GM18519 (cell line): ENCODE data around the gene ME3.
A peak's percentile ranks its signal among the peaks of the same experiment; 100 is the strongest.

Experiments used
- ATAC-seq: cut with Tn5 transposase; IDR thresholded peaks from one replicate; pipeline ENCODE4 v1.9.1; 2021; ENCODE audit warnings: mild to moderate bottlenecking, moderate library complexity; ENCODE audit not compliant: unreplicated experiment, low FRiP score

ME3 gene

DNA sequence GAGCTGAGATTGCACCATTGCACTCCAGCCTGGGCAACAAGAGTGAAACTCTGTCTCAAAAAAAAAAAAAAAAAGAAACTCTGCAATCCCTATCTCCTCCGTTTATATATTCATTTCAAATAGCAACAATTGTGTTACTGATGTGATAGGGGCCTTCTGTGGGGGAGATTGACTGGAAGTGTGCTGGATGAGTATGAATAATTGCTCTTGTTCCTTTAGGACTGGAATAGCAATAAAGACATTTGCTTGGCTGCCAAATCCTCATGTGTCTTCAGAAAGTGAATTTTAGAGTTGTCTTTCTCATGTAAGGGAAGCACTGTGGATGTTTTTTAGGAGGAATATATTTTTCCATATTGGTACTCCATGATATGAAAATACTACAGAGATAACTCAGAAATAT is 21.1 kb upstream of the ME3 start:
- no peak for ATAC-seq

DNA sequence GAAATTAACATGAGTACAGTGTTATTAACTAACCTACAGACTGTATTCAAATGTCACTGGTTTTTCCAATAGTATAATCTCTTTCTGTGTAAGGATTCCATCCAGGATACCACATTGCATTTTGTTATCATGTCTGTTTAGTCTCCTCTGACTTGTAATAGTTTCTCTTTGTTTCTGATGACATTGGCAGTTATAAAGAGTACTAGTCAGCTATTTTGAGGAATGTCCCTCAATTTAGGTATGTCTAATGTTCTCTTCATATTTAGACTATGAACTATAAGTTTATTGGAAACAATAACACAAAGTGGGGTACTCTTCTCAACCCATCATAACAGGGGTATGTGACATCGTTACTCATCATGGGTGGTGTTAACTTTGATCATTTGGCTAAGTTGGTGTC is 20.3 kb upstream of the ME3 start:
- ATAC-seq, result no peak

DNA sequence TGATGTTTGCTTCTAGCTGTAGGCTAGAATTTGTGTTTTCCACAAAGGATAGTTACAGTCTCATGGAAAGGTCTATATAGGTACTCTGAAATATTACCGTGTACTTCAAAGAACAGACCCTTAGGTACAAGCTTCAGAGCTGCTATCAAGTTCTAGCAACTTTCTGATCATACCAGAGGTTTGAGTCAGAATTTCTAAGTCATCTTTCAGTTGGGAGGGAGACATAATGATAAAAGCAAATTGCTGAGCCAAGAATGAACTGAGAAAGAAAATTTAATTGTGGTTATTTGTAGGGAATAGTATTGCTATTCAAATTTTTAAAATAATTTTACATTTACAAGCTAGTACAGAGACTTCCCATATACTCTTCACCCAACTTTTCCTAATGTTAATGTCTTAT is 19.9 kb upstream of the ME3 start:
- no peak for ATAC-seq

DNA sequence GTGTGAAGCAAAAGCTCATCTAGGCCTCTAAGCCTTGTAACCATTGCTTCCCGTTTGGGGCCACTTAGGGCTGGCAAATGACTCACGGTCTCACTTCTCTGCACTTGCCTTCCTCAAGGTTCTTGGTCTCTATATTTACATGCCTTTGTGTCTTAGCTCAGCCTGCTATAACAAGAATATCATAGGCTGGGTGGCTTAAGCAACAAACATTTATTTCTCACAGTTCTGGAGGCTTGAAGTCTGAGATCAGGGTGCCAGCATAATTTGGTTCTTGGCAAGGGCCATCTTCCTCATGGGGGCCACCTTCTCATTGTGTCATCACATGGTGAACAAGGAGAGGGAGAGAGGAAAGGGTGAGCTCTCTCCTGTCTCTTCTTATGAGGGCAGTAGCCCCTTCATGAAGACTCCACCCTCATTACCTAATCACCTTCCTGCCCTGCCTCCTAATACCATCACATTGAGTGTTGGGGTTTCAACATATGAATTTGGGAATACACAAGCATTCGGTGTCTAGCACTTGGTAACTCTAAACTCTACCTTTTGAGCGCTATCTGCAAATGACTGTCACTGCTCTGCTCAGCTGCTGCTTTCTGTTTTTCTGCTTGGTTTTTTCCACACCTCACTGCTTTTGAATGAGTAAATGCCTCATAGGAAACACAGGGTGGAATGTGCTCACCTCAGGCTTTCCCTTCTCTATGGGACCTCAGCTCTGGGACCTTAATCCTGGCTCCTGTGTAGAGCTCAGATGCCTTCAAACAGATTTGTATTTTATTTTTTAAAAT is 16.2 kb upstream of the ME3 start:
- peak; percentile 87 for ATAC-seq

DNA sequence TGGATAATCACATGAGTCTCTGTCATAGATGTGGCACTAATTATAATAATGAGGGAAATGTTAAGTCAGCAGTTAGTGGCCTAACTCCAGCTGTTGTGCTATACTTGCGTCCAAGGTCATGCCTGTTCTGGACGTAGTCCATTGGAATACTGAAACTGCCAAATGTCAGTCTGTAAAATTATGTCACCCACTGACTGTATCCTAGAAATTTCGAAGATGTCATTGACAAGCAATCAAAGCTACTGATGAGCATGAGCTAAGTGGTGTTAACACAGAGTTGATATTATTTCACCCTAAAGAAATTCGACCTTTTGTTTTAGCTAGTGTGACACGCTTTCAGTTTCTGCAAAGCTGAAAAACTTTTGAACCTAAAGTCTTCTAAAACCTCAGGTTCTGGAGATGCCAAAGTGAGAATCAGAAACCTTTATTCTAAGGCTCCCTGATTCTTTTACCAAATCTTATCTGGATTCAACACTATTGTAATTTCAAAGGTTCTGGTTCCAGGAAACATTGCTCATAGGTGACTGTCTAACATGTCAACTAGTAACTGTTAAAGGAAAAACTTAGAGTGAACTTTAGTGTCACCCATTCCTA is 14.9 kb upstream of the ME3 start:
- no peak for ATAC-seq

DNA sequence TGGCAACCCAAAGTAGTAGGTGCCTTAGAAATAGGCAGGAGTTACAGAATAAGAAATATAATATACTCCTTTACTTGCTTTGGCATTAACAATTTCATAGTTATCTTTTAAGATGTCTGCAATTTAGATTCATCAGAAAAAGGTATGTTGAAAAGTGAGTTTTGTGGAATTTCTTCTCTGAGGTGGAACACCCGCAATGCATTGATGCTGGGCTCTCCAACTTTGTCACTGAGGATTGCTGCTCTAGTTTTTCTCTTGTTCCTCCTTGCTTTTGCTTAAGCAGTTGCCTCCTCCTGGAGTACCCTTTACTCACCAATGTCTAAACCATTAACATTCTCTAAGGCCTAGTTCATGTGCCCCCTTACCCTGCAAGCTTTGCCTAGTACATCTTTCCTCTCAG is 14.1 kb upstream of the ME3 start:
- no peak for ATAC-seq

DNA sequence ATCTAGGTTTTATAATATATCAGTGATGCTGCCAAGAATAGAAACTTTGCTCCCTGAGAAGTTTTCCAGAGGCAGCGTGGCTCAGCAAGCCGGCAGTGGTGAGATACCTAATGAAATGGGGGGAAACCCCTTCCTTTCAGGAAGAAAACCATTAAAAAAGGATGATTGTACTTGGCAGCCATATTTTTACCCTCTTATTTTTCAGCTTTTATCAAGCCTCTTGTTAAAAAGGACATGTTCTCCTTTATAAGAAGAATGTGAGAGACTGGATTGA is 9.0 kb upstream of the ME3 start:
- no peak for ATAC-seq

DNA sequence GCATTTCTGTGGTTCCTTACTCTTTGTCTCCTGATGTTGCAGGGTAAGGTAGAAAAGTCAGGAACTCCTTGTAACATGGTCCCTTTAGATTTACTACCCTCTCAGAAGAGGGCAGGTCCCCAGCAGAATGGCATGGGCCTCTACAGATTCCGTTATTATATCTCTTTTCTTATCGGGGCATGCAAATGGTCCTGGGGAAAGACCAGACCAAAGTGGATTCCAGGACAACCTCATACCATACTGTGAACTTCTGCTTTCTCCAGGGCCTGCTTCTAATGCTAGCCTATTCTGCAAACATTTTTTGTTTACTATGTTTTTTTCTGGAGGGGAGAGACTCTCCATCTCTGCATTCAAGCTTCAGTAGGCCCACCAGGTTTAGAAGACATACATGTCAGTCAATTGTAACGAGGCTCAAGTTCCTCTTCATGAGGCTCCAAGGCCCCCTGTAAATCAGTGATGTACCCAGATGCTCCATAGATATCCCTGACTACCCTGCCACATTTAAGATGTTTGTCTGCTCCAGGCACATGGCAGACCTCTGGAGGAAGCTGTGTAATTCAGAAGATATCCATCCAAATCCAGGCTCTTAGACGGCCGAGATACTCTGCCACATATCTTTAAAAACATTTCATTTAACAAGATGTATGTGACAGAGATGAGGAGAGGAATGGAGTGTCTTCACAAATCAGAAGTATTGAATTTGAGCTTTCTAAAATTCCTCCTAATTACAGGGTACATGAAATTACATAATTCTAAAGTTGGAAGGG is 8.5 kb upstream of the ME3 start:
- ATAC-seq, result no peak

DNA sequence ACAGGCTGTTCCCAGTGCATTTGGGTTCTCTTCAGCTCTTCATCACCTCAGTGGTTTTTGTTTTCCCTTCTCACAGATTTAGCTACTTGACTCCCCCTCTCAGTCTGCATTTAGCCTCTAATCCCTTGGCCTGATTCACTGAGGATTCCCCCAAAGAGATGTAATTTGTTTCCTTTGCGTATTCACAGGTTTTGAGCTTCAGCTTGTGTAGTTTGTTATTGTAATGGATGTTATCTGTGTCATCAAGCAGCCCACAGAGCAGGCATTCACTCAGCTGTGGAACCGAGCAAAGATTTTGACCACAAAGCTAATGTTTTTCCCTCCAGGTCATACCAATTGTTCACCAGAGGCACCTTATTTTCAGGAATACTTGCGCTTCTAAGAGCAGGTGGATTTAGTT is 6.4 kb upstream of the ME3 start:
- ATAC-seq, result no peak

DNA sequence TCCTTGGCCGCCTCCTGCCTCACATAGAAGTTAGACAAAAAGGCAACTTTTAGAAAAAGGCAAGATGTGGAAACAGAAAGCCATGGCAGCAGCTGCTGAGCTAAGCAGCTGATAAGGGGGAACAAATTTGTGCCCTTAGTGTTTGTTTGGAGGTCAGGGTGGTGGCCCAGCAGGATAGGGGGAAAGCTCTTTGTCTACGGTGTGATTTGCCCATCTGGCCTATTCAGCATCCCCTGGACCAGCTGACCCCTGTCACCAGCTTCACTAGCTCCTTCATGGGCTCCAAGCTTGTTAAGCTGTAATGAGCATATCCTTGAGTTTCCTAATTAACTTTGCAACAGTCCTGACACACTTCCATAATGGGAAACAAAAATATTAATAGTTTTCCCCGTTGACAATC is 5.9 kb upstream of the ME3 start:
- ATAC-seq, result no peak

DNA sequence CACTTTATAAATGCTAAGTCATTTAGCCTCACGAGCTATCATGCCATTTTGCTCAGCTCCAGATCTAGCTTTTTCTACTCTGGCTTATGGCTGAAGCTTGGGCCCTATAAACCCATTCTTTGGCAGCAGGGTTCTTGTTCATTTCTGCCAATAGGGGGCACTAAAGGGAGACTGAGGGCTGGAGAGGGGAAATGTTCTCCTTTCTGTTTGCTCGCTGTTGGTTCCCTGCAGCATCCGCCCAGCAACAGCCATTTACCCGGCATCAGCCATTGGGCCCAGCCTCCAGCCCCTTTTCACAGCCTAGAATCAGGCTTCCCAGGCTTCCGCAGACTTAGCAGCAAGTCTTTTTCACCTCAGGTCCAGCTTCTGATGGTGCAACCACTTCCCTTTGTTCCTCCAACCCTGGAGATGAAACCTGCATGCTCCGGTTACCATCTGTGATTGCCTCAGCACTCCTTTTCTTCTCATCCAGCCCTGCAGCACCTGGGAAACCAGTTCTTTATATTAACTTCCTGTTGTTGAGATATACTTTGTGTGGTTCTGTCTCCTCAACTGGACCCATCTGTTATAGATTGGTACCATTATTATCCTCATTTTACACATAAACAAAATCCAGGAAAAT is 4.2 kb upstream of the ME3 start:
- no peak for ATAC-seq

DNA sequence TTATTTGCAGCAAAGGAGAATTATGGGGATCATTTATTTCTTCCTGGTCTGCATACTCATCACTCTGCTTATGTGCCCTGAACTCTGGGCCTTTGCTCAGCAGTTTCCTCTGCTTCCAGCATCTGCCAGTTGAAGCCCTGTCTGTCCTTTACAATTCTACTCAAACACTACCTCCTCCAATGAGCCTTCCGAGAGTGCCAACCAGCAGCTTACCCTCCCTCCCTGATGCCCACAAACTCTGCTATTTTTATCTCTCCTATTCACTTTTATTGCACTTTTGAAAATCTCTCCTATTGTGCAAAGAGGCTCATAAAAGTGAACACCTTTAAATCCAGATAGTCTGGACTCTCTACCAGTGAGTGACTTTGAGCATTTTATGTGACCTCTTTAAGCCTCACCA is 3.6 kb upstream of the ME3 start:
- no peak for ATAC-seq

DNA sequence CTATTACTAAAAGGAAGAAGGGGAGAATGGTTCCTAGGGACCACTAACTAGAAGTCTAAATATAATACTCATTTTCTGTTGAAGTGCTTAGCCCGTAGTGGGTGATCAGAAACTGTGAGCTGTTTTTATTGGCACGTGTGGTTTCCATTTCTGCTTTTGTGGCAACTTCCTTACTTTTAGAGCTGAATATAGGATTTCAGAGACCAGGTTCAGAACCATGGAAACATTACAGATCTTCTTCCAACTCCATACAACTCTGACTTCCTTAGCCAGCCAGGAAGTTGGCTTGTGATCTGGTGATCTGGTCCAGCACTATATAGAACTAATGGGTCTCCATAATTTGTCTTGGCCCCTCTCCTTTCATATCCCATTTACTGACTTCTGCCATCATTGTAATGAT is 2.6 kb upstream of the ME3 start:
- no peak for ATAC-seq

DNA sequence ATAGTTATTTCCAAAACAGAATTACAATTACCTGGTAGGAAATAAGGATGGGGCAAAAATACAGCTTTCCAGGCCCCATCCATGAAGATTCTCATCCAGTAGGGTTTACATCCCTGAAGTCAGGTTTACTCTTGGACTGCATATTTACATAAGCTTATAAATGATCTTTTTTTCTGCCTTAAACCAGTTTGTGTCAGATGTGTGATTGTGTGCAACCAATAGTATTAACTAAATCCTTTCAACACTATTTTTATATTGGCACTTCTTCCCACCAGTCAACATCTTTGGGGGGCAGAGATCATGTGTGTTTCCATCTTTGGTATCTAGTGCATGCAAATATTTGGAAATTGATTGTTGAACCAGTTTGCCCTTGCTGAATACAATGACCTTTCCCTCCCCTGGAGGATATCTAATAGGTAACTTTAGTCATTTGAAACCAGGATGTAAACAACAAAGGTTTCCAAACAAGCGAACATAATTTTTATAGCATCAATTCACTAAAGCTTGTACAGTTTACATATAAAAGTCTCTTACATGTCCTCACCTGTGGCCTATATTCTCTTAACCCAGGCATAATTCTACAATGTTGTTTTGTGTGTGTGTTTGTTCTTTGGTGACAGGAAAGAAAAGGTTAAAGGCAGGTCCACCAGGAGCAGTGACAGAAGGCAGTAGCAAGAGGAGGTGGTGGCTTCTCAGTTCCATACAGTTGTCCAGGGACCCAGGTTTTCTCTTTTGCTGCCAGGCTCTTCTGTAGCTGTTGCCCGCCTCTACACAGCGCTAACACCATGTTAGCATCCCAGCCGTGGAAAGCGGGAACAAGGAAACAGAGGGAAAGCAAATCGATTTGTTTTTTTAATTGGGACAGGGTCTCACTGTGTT is 1.7 kb upstream of the ME3 start:
- no peak for ATAC-seq

DNA sequence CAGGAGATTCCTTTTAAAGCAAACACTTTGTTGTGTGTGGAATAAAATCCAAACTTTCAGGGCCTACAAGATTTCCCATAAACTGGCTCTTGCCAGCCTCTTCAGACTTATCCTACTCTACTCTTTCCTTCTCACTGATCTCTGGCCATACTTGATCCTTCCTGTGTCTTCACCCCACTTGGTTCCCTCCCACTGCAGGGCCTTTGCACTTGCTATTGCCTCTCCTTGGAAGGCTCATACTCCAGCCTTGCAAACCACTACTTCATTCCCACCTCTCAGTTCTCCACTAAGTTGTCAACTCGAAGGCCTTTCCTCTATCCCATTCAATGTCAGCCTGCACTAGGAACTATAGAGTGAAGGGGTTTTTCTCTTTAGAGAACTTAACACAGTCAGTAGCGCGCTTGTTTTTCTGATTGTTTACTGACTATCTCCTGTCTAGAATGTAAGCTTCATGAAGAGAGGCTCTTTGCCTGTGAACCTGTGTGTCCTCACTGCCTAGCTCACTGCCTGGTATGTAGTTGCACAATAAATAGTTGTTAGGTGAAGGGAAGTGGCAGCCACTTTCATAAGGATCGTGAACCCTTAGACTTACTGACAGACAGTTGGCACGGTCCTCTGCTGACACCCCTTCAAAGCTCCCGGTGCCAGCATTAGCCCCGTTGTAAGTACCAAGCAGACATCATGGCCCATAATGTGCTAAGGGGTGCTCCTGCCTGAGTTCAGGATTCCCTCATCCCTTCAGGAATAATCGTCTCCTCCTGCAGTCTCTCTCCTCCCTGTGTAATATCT is 833 bp upstream of the ME3 start:
- no peak for ATAC-seq

DNA sequence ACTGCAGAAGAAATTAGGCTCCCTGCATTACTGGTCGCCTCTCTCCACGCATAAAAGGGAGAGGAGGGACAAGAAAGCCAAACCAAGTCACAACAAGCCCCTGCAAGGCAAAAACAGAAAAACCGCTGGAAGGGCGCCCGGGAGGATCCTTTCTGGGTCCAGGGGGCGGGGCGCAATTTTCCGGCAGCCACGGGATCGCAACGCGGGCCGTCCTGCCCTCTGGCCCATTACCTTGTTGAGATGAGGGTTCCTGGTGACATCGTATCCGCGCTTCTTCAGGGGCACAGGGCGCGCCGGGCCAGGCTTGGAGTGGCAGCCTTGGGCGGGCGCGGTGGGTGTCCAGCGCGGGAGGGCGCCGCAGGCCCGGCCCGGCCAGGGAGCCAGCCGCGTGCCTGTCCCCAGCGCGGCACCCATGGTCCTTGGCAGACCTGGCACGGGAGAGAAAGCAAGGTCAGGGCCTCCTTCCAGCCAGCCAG is 847 bp downstream of the ME3 start:
- no peak for ATAC-seq

DNA sequence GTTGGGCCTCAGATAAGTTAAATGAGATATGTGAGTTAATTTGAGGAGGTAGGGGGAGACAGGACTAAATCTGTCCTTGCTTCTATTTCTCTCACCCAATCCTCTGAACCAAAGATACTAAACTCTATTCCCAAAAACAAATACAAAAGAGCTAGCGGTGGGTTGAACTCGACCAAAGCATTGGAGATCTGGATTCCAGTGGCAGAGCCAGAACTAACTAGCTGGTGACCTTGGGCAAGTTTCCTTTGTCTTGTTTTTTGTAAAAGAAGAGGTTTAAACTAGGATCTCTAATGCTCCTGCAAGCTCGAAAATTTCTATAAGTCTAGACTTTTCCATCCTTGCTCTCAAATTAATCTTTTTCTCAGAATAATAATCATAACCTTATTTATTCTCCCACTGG is 1.5 kb downstream of the ME3 start:
- no peak for ATAC-seq

DNA sequence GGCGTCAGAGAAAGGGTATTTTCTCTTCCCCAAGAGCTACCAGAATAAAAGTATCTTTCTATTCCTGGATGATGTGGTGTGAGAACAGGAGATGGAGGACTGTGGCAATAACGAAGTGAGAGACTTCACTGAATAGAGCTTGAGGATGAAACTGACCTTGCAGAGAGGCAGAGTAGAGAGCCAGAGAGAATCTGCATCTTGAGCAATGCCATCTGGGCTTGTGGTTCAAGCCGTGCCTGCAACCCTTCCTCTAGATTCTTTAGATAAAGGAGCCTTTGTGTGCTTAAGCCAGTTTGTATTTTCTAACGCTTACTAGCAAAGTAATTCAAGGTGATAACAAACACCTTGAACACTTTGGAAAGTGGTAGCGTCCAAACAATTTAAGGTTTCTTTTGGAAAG is 2.2 kb downstream of the ME3 start:
- no peak for ATAC-seq

DNA sequence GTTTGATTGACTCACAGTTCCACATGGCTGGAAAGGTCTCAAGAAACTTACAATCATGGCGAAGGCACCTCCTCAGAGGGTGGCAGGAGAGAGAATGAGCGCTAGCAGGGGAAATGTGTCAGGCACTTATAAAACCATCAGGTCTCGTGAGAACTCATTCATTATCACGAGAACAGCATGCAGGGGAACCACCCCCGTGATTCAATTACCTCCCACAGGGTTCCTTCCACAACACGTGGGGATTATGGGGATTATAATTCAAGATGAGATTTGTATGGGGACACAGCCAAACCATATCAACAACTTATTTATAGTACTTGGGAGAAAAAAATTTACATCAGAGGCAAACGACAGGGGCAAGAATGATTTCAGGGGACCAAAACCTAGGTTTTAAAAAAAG is 3.0 kb downstream of the ME3 start:
- no peak for ATAC-seq

DNA sequence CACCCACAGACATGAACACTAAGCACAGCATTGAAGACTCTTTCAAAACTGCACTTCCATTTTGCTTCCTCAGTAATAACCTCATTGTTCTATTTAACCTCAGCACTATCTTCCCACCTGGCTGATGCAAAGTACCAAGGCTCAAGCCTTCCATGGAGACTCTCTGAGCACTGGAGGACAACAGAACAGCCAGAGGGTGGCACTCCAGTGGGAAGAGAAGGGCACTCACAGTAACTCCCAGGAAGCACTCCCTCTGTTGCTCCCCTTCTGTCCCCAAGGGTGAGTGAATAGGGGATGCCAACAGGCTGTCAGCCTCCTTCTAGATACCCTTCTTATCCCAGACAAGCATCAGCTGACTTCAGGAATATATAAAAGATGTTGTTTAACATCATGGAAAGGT is 3.5 kb downstream of the ME3 start:
- no peak for ATAC-seq
